OCI-LY7 (cell line): ENCODE measurements around the gene BIVM.
"Not testable (repeated sequence)": the region's sequence is repeated elsewhere in the genome, so short reads cannot be mapped to it uniquely, and the experiment has no call there.

Experiments used
- EZH2phosphoT487 ChIP-seq: fragments of 200-600 bp; sonication (generic); IDR thresholded peaks from 2 replicates; pipeline ENCODE4 v1.6.1; 2018; ENCODE audit warnings: low read depth, borderline replicate concordance, mild to moderate bottlenecking, mixed run types, antibody characterized with exemption, low read length, moderate library complexity, mixed read lengths
- TF ChIP-seq, protein P1 (sequence below): fragments of 200-600 bp; sonication (generic); conservative IDR thresholded peaks from 2 replicates; pipeline ENCODE4 v1.5.1; 2014; ENCODE audit warnings: mild to moderate bottlenecking, antibody characterized with exemption, low read length, moderate library complexity, mixed read lengths

DNA sequence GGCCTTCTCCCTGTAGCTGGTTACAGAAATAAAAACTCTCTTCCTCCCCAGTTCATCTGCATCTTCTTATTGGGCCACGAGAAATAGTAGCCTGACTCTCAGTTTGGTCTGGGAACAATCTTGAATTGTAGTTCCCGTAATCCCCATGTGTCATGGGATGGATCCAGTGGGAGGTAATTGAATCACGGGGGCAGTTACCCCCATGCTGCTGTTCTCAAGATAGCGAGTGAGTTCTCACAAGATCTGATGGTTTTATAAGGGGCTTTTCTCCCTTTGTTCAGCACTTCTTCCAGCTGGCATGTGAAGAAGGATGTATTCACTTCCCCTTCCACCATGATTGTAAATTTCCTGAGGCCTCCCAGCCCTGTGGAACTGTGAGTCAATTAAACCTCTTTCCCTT, 18.3 kb upstream of the BIVM start:
- TF ChIP-seq, protein P1, sequence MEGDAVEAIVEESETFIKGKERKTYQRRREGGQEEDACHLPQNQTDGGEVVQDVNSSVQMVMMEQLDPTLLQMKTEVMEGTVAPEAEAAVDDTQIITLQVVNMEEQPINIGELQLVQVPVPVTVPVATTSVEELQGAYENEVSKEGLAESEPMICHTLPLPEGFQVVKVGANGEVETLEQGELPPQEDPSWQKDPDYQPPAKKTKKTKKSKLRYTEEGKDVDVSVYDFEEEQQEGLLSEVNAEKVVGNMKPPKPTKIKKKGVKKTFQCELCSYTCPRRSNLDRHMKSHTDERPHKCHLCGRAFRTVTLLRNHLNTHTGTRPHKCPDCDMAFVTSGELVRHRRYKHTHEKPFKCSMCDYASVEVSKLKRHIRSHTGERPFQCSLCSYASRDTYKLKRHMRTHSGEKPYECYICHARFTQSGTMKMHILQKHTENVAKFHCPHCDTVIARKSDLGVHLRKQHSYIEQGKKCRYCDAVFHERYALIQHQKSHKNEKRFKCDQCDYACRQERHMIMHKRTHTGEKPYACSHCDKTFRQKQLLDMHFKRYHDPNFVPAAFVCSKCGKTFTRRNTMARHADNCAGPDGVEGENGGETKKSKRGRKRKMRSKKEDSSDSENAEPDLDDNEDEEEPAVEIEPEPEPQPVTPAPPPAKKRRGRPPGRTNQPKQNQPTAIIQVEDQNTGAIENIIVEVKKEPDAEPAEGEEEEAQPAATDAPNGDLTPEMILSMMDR, result not testable (repeated sequence)
- not testable (repeated sequence) for TF ChIP-seq EZH2phosphoT487
